ENCODE data around the gene HRH3.

DNA sequence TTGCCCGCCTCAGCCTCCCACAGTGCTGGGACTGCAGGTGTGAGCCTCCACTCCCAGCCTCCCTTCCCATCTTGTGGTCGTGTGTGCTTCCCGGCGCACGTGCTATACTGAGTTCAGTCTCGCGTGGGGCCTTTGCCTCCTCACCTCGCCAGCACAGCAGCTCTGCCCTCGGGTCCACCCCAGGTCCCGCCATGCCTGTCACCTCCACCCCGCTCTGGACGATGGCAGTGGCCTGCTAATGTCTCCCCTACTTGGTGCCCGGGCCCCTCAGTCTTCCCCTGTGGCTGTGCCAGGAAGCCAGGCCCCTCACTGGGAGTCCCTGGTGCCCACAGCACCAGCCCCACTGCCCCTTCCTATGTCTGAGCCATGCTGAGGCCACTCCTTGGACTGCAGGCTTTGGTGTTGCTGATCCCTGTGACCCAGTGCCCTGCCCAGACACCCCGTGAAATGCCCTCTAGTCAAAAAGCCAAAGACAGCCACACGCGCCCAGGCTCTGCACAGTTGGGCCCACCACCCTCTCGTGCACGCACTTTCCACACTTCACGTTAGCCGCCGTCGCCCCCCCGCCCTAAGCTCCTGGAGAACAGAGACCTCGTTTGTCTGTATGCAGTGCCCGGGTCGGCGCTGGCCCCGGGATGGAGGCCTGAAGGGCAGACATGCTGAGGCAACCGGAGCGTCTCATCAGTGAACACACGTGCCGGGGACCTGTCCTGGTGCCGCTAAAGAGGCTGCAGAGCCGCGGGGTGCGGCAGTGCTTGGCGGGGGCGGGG lies 14.3 kb downstream of the HRH3 start:
- TF ChIP-seq, protein P1, sequence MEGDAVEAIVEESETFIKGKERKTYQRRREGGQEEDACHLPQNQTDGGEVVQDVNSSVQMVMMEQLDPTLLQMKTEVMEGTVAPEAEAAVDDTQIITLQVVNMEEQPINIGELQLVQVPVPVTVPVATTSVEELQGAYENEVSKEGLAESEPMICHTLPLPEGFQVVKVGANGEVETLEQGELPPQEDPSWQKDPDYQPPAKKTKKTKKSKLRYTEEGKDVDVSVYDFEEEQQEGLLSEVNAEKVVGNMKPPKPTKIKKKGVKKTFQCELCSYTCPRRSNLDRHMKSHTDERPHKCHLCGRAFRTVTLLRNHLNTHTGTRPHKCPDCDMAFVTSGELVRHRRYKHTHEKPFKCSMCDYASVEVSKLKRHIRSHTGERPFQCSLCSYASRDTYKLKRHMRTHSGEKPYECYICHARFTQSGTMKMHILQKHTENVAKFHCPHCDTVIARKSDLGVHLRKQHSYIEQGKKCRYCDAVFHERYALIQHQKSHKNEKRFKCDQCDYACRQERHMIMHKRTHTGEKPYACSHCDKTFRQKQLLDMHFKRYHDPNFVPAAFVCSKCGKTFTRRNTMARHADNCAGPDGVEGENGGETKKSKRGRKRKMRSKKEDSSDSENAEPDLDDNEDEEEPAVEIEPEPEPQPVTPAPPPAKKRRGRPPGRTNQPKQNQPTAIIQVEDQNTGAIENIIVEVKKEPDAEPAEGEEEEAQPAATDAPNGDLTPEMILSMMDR (IDR thresholded peaks at IDR 0.05; ENCODE audit: low read depth, low read length, poor library complexity, severe bottlenecking) = no peak
- TF ChIP-seq EZH2phosphoT487 (IDR thresholded peaks at IDR 0.05; ENCODE audit: borderline replicate concordance, low read length) = no peak
